A673 (cell line): ENCODE measurements around the gene UVSSA. TPM values are rescaled to one million over a fixed set of nuclear protein-coding genes. Genes with fewer than 3 reads are reported as not detected.

ENCODE experiments used
- BruUV-seq: library from RNA; stranded (reverse); fragments of 400-500 nt; replicated peaks from 2 replicates; lab custom pipeline; 2021; lab: Mats Ljungman, UMichigan
- CTCF ChIA-PET: fragments of 300-600 bp; sonication (Branson Sonifier 250); formaldehyde crosslinking; loops from one replicate; lab custom pipeline; 2022; ENCODE audit warnings: antibody characterized with exemption; lab: Charles Lee
- POLR2A ChIA-PET: fragments of 300-600 bp; sonication (Branson Sonifier 250); formaldehyde crosslinking; loops from one replicate; lab custom pipeline; 2022; ENCODE audit warnings: antibody characterized with exemption; ENCODE audit not compliant: low non-redundant PET; lab: Charles Lee
- DNase-seq: peaks from one replicate; pipeline ENCODE4 v3.0.0-alpha.2; 2015; ENCODE audit warnings: low spot score
- H3K27ac ChIP-seq: fragments of 200-600 bp; sonication (generic); 2 replicates; pipeline ENCODE4 v1.5.1; 2016; ENCODE audit warnings: mixed run types, low read depth, mild to moderate bottlenecking, mixed read lengths, antibody characterized with exemption, low read length; ENCODE audit not compliant: poor library complexity, severe bottlenecking
- H3K27me3 ChIP-seq: fragments of 200-600 bp; sonication (generic); replicated peaks from 2 replicates; pipeline ENCODE4 v1.6.1; 2017; ENCODE audit warnings: mixed run types, low read depth, mild to moderate bottlenecking, mixed read lengths, antibody characterized with exemption, low read length; ENCODE audit not compliant: insufficient read depth, poor library complexity
- H3K36me3 ChIP-seq: fragments of 200-600 bp; sonication (generic); 2 replicates; pipeline ENCODE4 v1.6.1; 2016; ENCODE audit warnings: mixed run types, mild to moderate bottlenecking, mixed read lengths, antibody characterized with exemption, low read length; ENCODE audit not compliant: insufficient read depth, poor library complexity, severe bottlenecking
- H3K4me1 ChIP-seq: fragments of 200-600 bp; sonication (generic); 2 replicates; pipeline ENCODE4 v1.6.1; 2017; ENCODE audit warnings: mixed run types, mild to moderate bottlenecking, mixed read lengths, antibody characterized with exemption, low read length; ENCODE audit not compliant: insufficient read depth, poor library complexity, severe bottlenecking
- H3K4me3 ChIP-seq: fragments of 200-600 bp; sonication (generic); 2 replicates; pipeline ENCODE4 v1.5.1; 2016; ENCODE audit warnings: low read depth, mixed run types, mild to moderate bottlenecking, mixed read lengths, low read length; ENCODE audit not compliant: poor library complexity, severe bottlenecking
- H3K9me3 ChIP-seq: fragments of 200-600 bp; sonication (generic); 2 replicates; pipeline ENCODE4 v1.6.1; 2016; ENCODE audit warnings: mixed run types, low read depth, mild to moderate bottlenecking, mixed read lengths, antibody characterized with exemption, low read length; ENCODE audit not compliant: poor library complexity, severe bottlenecking
- EZH2 ChIP-seq: fragments of 200-600 bp; sonication (generic); IDR thresholded peaks from 2 replicates; pipeline ENCODE4 v1.6.1; 2017; ENCODE audit warnings: borderline replicate concordance, low read depth, mild to moderate bottlenecking, mixed read lengths, antibody characterized with exemption, low read length; ENCODE audit not compliant: poor library complexity, severe bottlenecking
- intact Hi-C: fragments of 100-400 bp; cut with micrococcal nuclease; formaldehyde crosslinking; loops from one replicate; pipeline ENCODE4 v1.10.0; 2022; ENCODE audit not compliant: unreplicated experiment
- total RNA-seq: library from RNA; stranded (reverse); gene quantifications from 2 replicates; pipeline ENCODE4 v1.2.3, GENCODE V29; 2021
- TF ChIP-seq, protein P1 (sequence below): fragments of 300-800, 200-600 bp; sonication (generic); conservative IDR thresholded peaks from 2 replicates; pipeline ENCODE4 v1.5.1; 2017; ENCODE audit warnings: low read depth, mild to moderate bottlenecking, antibody characterized with exemption, low read length, moderate library complexity, mixed read lengths

The UVSSA gene
- total RNA-seq, 1 experiment from 2014 or later = 20.3 TPM

DNA sequence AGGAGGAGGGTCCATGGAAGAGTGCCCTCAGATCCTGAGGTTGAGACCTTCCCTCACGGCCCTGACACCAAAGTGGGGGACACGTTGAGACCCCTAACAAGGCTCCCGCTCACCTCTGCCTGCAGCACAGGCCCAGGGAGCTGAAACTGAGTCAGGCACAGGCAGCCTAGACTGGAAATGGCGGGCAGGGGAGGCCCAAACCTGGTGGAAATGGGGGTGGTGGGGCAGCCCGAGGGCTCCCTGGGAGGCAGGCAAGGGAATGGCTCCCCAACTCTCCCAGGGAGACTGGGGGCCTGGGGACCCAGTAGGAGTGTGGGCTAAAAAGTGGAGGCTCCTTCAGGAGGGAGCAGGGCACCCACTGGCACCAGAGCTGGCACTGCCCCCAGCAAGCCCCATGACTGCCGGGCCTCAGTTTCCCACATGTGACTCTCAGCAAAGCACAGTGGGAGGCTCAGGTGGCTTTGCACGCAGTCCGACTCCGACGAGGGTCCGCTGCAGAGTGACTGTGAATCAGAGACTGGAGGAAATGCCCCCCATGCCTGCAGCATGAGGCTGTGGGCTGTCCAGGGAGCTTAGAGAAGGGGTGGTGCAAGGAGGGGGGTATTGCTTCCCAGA, 53.3 kb downstream of the UVSSA start:
- Histone ChIP-seq H3K27ac (no peak overlapping the region), H3K4me3 (no peak overlapping the region), H3K36me3 (no peaks in the 10 kb centered on the region), H3K4me1 (no peaks in the 10 kb centered on the region), H3K27me3 (peaks cover 51% of the 10 kb centered on the region), H3K9me3 (peaks cover 14% of the 10 kb centered on the region)
- TF ChIP-seq, protein P1, sequence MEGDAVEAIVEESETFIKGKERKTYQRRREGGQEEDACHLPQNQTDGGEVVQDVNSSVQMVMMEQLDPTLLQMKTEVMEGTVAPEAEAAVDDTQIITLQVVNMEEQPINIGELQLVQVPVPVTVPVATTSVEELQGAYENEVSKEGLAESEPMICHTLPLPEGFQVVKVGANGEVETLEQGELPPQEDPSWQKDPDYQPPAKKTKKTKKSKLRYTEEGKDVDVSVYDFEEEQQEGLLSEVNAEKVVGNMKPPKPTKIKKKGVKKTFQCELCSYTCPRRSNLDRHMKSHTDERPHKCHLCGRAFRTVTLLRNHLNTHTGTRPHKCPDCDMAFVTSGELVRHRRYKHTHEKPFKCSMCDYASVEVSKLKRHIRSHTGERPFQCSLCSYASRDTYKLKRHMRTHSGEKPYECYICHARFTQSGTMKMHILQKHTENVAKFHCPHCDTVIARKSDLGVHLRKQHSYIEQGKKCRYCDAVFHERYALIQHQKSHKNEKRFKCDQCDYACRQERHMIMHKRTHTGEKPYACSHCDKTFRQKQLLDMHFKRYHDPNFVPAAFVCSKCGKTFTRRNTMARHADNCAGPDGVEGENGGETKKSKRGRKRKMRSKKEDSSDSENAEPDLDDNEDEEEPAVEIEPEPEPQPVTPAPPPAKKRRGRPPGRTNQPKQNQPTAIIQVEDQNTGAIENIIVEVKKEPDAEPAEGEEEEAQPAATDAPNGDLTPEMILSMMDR = no peak
- no peak for TF ChIP-seq EZH2
- DNase-seq = no peak
- ChIA-PET POLR2A (no interaction called here), CTCF (interaction anchor here (0.5 to 0.6 kb wide), 2 partner anchors 125 to 181 kb away, joined by 3 to 4 read pairs; no protein-coding TSS in a partner anchor)
- intact Hi-C loops = no loop called here
- no TSS peak for BruUV-seq

DNA sequence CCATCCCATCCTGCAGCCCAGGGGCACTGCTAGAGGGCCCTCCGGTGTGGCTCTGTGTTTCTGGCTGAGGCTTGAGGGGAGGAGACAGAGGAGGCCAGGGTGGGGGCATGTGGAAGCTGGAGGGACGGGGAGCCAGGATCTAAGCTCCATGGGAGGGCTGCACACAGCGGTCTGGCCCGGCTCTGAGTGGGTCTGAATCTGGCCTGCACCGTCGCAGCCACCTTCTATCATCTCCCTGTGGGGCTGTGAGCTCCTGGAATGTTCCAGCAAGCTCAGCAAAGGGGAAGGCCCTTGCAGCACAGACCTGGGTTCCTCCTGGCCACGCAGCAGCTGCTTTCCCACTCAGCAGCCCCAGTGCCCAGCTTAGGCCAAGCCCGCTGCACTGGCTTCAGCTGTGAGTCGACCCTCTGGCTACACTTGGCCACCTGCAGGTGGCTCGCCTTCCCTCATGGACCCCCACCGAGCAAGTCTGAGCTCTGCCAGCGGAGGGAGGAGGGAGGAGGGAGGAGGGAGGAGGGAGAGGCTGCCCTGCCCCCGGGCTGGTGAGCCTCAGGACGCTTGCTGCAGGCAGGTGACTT, 53.9 kb downstream of the UVSSA start:
- no peak overlapping the region for H3K27ac ChIP-seq
- no peaks in the 10 kb centered on the region for H3K4me1 ChIP-seq
- intact Hi-C loops = no loop called here
- BruUV-seq = no TSS peak
- CTCF ChIA-PET = interaction anchor here (0.5 kb wide), 1 partner anchor 126 kb away, joined by 3 read pairs; no protein-coding TSS in a partner anchor
- DNase-seq = no peak
- H3K36me3 ChIP-seq = no peaks in the 10 kb centered on the region
- POLR2A ChIA-PET = no interaction called here
- H3K9me3 ChIP-seq = peaks cover 14% of the 10 kb centered on the region
- H3K27me3 ChIP-seq = peaks cover 57% of the 10 kb centered on the region
- TF ChIP-seq, protein P1 = no peak
- no peak for TF ChIP-seq EZH2
- H3K4me3 ChIP-seq = no peak overlapping the region

DNA sequence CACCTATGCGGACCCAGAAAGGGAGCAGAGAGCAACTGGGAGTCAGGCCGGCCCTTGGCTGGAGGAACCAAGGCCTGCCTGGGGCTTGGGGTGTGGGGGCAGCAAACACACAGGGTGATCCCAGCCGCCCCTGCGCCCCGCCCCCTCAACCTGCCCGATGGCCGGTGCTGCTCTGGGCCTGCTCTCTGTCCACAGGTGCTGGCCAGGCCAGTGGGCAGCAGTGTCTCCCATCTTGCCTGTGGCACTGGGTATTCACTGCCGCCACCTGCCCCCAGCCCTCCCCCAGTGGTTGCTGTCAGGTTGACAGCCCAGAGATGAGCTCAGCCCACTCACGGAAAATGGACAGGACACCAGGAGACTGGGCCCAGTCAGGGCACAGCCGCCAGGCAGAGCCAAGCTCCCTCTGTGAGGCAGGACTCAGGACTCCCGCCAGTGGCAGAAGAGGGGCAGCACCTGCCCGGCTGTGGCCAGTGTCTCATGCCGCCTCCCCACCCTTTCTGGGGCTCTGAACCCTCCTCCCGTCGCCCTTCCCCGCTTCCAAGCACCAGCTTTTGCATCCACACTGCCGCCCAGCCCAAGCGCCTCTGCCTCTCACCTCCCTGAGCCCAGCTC, 54.5 kb downstream of the UVSSA start:
- Histone ChIP-seq H3K27ac (no peak overlapping the region), H3K4me3 (no peak overlapping the region), H3K27me3 (peaks cover 63% of the 10 kb centered on the region), H3K9me3 (peaks cover 11% of the 10 kb centered on the region), H3K4me1 (no peaks in the 10 kb centered on the region), H3K36me3 (no peaks in the 10 kb centered on the region)
- BruUV-seq = no TSS peak
- ChIA-PET CTCF (interaction anchor here (0.6 kb wide), 1 partner anchor 107 kb away, joined by 7 read pairs; no protein-coding TSS in a partner anchor), POLR2A (no interaction called here)
- DNase-seq = no peak
- TF ChIP-seq, protein P1 = no peak
- TF ChIP-seq EZH2 = no peak
- intact Hi-C loops = no loop called here
